Astrocyte of the cerebellum (primary cell): ENCODE measurements around the gene MKRN1.
A peak's percentile ranks its signal among the peaks of the same experiment; 100 is the strongest.

ENCODE experiments used
- DNase-seq: peaks from one replicate; pipeline ENCODE4 v3.0.0-alpha.2; 2011; ENCODE audit warnings: low read depth
- H3K4me3 ChIP-seq: 2 replicates; pipeline ENCODE4 v1.5.1; 2011; ENCODE audit warnings: mild to moderate bottlenecking, low read depth, low read length, moderate library complexity
- CTCF ChIP-seq: IDR thresholded peaks from 2 replicates; pipeline ENCODE4 v1.5.1; 2012; ENCODE audit warnings: low read length, low read depth, moderate library complexity, mild to moderate bottlenecking; ENCODE audit errors: missing control alignments
- in situ Hi-C: cut with HindIII; loops from 2 replicates; pipeline ENCODE4 v1.10.0; 2017; ENCODE audit warnings: low sequenced_read_pairs

The MKRN1 gene

GRCh38 chr7:140479062-140479738 lies at the start of gene MKRN1:
Gene MKRN1, minus strand, starts transcription at chr7:140479505. Its CDS starts 161 bp downstream, at chr7:140479344.
- DNase-seq, result peak; percentile 62
- in situ Hi-C loops, result no loop called here
- H3K4me3 ChIP-seq, result peak within 1 kb of the TSS; percentile 79
- TF ChIP-seq CTCF, result no peak

- no peak for TF ChIP-seq CTCF
- DNase-seq, result no peak
- in situ Hi-C loops, result no loop called here
- no peak overlapping the region for H3K4me3 ChIP-seq
Observed at GRCh38 chr7:140526787-140527664, 47.7 kb upstream of the MKRN1 start.

- in situ Hi-C loops, result no loop called here
Observed at GRCh38 chr7:140526214-140526613, 46.9 kb upstream of the MKRN1 start.

GRCh38 chr7:140525743-140526142 lies 46.4 kb upstream of the MKRN1 start:
- TF ChIP-seq CTCF, result no peak
- no peak for DNase-seq
- H3K4me3 ChIP-seq, result no peak overlapping the region
- in situ Hi-C loops, result no loop called here

More at GRCh38 chr7:140526214-140526613, 46.9 kb upstream of the MKRN1 start:
- TF ChIP-seq CTCF, result no peak
- DNase-seq, result no peak
- H3K4me3 ChIP-seq, result no peak overlapping the region

- H3K4me3 ChIP-seq, result no peak overlapping the region
- in situ Hi-C loops, result no loop called here
Observed at GRCh38 chr7:140521421-140521820, 42.1 kb upstream of the MKRN1 start.

GRCh38 chr7:140519007-140519399 lies 39.7 kb upstream of the MKRN1 start:
- no peak overlapping the region for H3K4me3 ChIP-seq
- no peak for TF ChIP-seq CTCF
- in situ Hi-C loops, result no loop called here
- no peak for DNase-seq

More at GRCh38 chr7:140521421-140521820, 42.1 kb upstream of the MKRN1 start:
- no peak for DNase-seq
- no peak for TF ChIP-seq CTCF
